Mesenteric fat pad (tissue), 1 donor: Measurements from ENCODE around the gene VIL1. TPM values are rescaled to one million over a fixed set of nuclear protein-coding genes. Genes with fewer than 3 reads are reported as not detected.

Experiments
- DNase-seq: peaks from one replicate; pipeline ENCODE4 v3.0.0-alpha.2; 2020; ENCODE audit warnings: low spot score
- total RNA-seq: library from RNA; stranded (reverse); fragmentation: NEBNext Ultra II Directional; extraction: Animal tissue kit (Norgen Biotek cat#: 25700); gene quantifications from one replicate; pipeline ENCODE4 v1.2.1, GENCODE V29; 2021
- donor health status: DM: yes; HTN: yes; CAD: no.

Gene VIL1
- total RNA-seq, 1 donor from 2014 or later: 0.55 TPM

DNA sequence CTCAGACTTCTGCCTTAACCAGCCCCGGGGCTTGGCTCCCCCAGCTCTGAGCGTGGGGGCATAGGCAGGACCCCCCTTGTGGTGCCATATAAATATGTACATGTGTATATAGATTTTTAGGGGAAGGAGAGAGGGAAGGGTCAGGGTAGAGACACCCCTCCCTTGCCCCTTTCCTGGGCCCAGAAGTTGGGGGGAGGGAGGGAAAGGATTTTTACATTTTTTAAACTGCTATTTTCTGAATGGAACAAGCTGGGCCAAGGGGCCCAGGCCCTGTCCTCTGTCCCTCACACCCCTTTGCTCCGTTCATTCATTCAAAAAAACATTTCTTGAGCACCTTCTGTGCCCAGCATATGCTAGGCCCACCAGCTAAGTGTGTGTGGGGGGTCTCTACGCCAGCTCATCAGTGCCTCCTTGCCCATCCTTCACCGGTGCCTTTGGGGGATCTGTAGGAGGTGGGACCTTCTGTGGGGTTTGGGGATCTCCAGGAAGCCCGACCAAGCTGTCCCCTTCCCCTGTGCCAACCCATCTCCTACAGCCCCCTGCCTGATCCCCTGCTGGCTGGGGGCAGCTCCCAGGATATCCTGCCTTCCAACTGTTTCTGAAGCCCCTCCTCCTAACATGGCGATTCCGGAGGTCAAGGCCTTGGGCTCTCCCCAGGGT, 13.7 kb upstream of the VIL1 start:
- DNase-seq: no peak

DNA sequence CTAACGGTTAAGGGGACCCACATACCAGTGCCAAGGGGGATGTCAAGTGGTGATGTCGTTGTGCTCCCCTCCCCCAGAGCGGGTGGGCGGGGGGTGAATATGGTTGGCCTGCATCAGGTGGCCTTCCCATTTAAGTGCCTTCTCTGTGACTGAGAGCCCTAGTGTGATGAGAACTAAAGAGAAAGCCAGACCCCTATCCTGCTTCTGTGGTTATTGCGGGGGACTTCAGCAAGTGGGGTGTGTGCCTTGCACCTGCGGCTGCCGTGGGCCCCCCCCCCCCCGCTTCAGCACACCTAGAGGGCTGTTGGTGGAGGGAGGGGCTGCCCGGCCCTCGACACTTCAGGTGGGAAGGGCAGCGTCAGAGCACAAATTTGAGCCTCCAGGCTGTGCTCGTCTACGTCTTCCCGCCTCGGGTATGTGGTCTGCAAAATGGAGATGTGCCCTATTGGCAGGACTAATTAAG, 13.1 kb upstream of the VIL1 start:
- no peak for DNase-seq

DNA sequence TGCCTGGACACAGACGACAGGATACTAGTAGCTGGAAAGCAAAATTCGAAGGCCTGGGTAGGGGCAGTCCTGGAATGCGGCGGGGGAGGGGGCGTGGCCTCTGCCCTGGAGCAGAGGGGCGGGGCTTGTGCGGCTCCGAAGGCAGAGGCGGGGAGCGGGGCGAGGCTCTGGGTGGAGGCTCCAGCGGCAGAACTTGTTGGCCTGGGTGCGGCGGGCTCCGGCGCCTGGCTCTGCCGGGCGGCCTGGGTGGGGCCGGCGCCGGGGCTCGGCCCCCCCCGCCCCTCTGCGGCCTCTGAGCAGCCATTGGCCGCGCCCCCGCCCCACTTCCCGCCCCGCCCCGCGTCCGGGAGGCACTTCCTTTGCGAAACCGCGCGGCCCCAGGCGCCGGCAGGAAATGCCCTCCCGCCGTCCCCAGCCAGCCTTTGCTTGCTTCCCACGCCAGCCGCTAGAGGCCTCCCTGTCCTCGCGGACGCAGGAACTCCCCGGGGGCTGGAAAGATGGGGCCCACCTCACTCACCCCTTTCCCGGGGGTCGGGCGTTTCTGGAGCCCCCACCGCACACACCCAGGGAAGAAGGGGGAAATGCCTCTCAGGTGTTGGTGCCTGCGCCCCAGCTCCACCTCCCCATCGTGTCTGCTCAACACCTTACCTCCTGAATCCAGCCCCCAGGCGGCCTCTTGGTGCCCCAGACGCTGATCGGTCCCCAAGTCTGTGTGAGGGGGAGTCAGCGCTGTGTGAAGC, 12.5 kb upstream of the VIL1 start:
- peak; percentile 100 for DNase-seq

DNA sequence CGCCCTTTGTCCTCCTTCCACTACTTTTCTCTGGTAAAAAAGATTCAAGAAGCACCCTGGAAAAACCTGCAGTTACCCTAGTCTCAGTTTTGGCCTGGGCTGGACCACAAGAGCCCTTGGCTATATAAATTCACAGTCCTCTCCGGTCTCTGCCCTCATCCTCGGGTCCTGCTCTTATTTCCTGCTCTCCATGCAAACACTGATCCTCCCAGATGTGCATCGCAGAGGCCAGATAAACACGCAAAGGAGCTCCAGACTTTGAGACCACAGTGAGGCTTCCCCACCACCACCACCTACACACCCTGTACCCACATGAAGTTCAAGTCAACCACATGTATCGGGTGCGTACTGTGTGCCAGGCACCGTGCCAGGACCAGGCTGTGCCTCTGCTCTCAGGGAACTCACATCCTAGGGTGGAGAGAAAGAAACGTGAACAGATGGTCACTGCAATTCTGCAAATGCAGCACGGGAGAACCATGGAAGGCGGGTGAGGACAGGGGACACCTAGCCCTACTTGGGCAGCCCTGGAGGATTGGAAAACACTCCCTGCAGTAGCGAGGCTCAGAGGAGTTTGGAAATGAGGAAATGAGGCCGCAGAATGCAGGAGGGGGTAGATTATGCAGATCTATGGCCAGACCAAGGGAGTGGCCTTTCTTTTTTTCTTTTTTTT, 11.8 kb upstream of the VIL1 start:
- no peak for DNase-seq

DNA sequence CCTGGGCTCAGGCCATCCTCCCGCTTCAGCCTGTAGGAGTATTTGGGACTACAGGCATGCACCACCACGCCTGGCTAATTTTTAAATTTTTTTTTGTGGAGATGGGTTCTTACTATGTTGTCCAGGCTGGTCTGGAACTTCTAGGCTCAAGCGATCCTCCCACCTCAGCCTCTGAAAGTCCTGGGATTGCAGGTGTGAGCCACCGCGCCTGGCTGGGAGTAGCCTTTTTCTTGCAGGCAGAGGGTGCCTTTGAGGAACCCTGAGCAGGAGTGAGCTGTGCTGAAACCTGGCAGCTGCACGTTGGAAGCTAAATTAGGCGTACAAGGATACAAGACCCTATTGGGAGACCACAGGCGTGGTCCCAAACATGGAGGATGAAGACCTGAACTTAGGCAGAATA, 11.2 kb upstream of the VIL1 start:
- DNase-seq: no peak

DNA sequence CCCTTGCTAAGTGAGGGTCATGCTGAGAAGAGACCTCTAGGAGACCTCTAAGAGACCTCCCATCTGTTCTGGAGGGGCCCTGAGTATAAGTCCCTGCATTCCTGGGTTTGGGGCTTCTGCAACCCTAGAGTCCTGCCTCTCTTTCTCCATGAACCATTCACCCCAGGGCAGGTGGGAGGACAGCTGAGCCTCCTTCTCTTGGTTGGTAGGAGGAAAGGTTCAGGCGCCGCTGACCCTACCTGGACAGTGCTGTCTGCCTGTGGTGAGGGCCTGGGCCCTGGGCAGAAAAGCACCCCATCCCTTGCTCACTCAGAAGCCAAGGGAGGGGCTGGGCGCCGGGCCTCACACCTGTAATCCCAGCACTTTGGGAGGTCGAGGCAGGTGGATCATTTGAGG, 604 bp upstream of the VIL1 start:
- no peak for DNase-seq

DNA sequence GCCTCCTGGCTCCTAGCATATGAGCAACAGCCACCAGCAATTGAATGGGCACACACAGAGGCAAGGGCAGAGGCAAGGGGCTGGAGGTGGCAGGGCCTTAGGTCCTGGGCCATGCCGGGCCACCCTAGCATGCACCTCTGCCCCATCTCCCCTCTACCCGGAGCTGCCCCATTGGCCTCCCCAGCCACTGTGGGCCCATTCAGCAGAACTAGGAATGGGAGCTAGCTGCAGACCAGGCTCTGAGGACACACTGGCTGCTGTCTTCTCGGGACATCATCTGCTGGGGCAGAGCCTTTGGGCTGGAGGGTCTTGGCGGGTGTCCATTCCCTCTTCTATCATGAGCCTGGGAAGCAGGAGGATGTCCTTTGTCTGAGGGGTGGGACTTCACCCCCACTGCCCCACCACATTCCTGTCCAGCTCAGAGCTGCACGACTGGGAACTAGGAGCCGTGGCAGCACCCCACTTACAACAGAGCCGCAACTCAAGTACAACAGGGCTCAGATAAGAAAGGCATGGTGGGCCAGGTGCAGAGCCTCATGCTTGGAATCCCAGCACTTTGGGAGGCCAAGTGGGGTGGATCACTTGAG, 800 bp downstream of the VIL1 start:
- no peak for DNase-seq

DNA sequence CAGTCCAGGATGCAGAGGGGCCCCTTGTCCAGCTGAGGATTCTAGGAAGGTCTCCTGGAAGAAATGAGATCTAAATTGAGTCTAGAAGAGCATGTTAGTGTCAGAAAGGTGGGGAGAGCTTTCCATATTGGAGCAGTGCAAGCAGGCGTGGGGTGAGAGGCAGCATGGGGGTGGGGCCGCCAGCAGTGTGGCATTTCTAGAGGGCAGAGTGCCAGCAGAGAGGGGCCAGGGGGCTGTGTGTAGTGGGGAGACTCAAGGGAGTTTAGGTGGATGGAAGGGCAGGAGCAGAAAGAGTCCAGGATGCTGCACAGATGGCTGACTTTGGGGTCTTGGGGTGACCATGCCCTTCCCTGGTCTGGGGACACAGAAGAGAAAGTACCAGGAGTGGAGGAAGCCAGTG, 2.1 kb downstream of the VIL1 start:
- no peak for DNase-seq

DNA sequence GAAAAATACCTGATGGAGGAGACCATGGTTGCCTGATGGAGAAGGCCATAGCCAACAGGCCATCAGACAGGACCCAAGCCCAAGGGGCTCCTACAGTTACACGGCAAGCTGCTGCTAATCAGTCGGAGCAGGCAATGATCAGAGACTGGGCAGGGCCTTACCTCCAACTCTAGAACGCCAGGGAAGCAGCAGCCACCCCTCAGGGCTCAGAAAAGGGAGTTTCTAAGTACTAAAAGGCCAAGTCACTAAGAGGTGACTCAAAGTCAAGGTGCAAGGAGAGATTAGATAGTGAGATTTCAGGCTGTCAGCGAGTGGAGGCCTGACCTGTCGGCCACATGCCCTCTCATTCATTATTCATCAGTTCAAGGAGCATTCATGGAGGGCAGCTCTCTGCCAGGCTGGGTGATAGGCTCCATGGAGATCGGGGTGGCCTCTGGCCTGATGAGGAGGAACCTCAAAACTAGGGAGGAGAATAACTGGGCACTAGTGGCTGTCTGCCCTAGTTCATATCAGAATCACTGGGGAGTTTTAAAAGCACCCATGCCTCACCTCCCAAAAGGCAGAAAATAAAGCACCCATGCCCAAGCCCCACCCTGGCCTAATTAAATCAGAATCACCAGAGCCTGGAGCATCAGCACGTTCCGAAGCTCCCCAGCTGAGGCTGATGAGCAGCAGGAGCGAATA, 3.6 kb downstream of the VIL1 start:
- DNase-seq: no peak

DNA sequence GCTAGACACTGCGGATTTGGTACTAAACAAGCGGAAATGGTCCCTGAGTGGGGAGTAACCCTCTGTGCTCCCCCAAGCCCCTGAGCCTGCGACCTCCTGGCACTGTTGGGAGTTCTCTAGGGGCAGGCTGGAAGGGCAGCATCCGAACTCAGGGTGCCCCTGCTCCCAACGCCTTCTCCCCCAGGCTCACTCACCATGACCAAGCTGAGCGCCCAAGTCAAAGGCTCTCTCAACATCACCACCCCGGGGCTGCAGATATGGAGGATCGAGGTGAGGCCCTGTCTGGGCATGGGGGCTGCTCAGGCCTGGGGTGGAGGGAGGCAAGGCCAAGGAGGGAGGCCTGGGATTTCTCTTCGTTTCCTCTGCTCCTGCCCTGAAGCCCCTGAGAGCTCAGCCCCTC, 4.7 kb downstream of the VIL1 start:
- DNase-seq: no peak

DNA sequence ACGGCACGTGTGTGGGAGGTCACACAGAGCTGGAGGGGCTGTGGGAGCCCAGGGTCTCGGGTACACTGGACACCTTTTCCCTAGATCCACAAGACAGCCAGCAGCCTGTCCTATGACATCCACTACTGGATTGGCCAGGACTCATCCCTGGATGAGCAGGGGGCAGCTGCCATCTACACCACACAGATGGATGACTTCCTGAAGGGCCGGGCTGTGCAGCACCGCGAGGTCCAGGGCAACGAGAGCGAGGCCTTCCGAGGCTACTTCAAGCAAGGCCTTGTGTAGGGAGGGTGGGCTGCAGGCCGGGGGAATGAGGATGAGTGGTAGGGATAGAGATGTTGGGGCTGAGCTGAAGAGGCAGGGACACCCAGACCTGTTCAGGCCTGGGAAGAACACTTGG, 6.6 kb downstream of the VIL1 start:
- DNase-seq: no peak

DNA sequence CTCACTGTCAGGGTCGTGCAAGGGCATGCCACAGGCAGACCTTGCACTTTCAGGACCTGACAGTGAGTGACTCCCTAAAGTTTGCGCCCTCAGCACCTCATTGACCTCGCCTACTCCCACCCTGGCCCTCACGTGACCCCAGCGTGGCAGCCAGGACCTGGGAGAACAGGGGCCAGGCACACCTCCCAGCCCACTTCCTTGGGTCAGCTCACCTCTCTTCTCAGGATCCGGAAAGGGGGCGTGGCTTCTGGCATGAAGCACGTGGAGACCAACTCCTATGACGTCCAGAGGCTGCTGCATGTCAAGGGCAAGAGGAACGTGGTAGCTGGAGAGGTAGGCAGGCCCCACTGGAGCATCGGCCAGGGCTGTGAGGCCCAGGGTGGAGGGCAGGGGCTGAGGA, 8.8 kb downstream of the VIL1 start:
- peak; percentile 65 for DNase-seq

DNA sequence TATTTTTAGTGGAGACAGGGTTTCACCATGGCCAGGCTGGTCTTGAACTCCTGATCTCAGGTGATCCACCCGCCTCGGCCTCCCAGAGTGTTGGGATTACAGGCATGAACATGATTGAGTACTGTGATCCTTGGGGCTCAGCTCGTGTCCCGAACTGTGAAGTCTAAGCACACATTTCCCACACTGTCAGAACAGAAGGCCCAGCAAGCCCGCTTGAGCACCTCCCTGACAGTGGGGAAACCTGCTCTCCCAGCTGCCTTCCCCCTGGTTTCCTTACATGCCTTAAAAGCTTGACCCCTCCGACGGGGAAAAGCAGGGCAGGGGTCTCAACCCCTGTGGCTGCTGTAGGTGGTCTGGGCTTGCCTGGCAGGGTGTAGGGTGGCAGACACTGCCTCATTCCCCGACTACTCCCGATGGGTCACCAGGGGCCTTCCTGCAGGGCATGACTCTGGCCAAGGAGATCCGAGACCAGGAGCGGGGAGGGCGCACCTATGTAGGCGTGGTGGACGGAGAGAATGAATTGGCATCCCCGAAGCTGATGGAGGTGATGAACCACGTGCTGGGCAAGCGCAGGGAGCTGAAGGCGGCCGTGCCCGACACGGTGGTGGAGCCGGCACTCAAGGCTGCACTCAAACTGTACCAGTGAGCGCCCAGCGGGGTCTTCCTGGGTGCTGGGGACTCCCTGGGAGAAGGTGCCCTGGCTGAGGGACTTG, 10.1 kb downstream of the VIL1 start:
- DNase-seq: peak; percentile 67

DNA sequence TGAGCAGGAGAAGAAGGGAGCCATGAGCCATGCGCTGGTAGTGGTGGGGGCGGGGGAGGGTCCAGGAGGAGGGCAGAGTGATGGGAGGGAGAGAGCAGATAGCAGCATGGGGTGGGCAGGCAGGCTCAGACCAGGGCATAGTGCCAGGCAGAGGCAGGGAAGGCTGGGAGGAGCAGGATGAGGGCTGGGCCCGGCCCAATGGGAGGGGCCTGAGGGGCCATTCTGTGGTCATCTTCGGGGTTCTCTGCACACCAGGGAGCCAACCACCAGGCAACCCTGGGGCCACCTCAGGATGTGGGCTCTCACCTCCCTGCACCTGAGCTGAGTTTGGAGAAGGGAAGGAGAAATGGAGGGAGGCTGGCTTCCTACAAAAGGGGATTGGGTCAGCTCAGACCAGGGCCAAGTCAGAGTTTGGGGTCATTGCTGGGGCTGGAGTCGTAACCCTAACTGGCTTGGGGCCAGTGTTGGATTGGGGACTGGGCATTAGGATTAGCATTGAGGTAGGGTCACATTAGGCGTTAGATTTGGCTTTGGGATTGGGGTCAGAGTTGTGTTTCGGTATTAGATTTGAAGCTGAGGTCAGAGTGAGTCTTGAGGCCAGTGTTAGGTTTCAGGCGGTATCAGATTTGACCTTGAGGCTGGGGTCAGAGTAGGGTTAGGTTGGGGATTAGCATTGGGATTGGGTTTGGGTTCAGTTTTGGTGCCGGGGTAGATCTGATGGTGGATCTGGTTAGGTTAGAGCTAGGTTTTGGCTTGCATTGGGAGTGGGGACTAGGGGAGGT, 11.2 kb downstream of the VIL1 start:
- DNase-seq: peak; percentile 74

DNA sequence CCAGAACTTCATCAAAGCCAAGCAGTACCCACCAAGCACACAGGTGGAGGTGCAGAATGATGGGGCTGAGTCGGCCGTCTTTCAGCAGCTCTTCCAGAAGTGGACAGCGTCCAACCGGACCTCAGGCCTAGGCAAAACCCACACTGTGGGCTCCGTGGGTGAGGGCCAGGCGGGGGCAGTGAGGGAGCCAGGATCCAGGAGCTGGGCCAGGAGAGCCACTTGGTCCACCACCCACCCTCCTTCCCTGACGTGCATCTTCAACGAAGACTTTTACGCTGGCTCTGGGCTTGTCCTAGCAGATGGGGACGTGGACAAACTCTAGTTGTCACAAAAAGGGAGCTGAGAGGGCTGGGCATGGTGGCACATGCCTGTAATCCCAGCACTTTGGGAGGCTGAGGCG, 11.8 kb downstream of the VIL1 start:
- DNase-seq: peak; percentile 86

DNA sequence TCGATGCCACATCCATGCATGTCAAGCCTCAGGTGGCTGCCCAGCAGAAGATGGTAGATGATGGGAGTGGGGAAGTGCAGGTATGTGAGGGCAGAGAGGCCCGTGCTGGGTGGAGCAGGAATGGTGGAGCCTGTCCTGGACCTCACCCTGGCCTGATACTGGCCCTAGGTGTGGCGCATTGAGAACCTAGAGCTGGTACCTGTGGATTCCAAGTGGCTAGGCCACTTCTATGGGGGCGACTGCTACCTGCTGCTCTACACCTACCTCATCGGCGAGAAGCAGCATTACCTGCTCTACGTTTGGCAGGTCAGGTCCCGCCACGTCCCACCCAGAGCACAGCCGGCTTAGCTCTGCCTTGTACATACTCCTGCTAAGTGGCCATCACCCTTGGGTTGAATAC, 13.0 kb downstream of the VIL1 start:
- DNase-seq: peak; percentile 55

DNA sequence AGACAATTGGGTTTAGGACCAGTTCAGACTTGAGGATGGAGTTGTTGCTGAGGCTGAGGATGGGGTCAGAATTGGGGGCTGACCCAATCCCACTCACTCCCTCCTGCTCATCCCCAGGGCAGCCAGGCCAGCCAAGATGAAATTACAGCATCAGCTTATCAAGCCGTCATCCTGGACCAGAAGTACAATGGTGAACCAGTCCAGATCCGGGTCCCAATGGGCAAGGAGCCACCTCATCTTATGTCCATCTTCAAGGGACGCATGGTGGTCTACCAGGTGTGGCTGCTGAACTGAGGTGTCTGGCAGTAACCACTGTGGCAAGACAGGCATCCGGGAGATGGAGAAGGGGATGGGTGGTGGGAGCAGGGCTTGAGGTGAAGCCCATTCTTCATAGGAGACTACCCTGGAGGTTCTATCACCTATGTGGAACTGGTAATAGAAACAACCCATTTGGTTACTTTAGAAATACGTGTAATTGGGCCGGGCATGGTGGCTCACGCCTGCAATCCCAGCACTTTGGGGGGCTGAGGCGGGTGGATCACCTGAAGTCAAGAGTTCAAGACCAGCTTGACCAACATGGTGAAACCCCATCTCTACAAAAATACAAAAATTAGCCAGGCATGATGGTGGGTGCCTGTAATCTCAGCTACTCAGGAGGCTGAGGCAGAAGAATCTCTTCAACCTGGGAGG, 13.9 kb downstream of the VIL1 start:
- DNase-seq: peak; percentile 55

DNA sequence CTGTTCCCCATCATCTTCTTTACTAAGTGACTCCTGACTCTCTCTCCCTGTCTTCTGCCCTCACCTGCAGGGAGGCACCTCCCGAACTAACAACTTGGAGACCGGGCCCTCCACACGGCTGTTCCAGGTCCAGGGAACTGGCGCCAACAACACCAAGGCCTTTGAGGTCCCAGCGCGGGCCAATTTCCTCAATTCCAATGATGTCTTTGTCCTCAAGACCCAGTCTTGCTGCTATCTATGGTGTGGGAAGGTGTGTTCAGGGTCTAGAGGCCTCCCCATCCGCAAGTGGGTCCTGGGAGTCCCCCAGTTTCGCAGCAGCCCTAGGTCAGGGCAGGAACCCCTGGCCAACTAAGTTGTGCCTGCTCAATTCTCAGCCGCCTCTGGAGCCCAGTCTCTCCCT, 15.5 kb downstream of the VIL1 start:
- DNase-seq: peak; percentile 74
